ENCODE results near the gene HSPB7.

The HSPB7 gene

GRCh38 chr1:16013908-16014258 lies 4.0 kb downstream of the HSPB7 start:
- POLR2A ChIA-PET = no interaction called here
- TF ChIP-seq ZNF398 (tag by site-specific recombination; IDR thresholded peaks at IDR 0.05) (no peak), ZBTB20 (tag by site-specific recombination; IDR thresholded peaks at IDR 0.05) (peak; percentile 49; the same call in 1 of the 2 replicates), GLI2 (tag by site-specific recombination; IDR thresholded peaks at IDR 0.05; ENCODE audit: borderline replicate concordance, low read depth) (no peak), ZNF211 (tag by site-specific recombination; IDR thresholded peaks at IDR 0.05; ENCODE audit: low read depth) (no peak), ZNF473 (tag by site-specific recombination; IDR thresholded peaks at IDR 0.05) (no peak), ZNF785 (tag by site-specific recombination; IDR thresholded peaks at IDR 0.05) (no peak), ZNF26 (tag by site-specific recombination; IDR thresholded peaks at IDR 0.05) (no peak), ZNF202 (tag by site-specific recombination; IDR thresholded peaks at IDR 0.05; ENCODE audit: borderline replicate concordance) (no peak)
- H3K27ac ChIP-seq (ENCODE audit: extremely low read depth, low read depth, low read length) = no peak overlapping the region
- no peaks in the 10 kb centered on the region for H3K4me1 ChIP-seq (ENCODE audit: control insufficient read depth, insufficient read depth, low read length)
- CTCF ChIA-PET = interaction anchor here (0.7 to 1.5 kb wide), 2 partner anchors 190 to 222 kb away, joined by 3 read pairs; no protein-coding TSS in a partner anchor
- no peaks in the 10 kb centered on the region for H3K9me3 ChIP-seq (ENCODE audit: control insufficient read depth, insufficient read depth, low read depth, low read length)
- H3K4me3 ChIP-seq (ENCODE audit: low read depth, low read length) = no peak overlapping the region
- no peaks in the 10 kb centered on the region for H3K36me3 ChIP-seq (ENCODE audit: control insufficient read depth in 2 of 2, insufficient read depth in 1 of 2, low read length in 2 of 2)

GRCh38 chr1:16013220-16013907 lies 4.5 kb downstream of the HSPB7 start:
- Histone ChIP-seq H3K27ac (ENCODE audit: extremely low read depth, low read depth, low read length) (no peak overlapping the region), H3K9me3 (ENCODE audit: control insufficient read depth, insufficient read depth, low read depth, low read length) (no peaks in the 10 kb centered on the region), H3K4me3 (ENCODE audit: low read depth, low read length) (no peak overlapping the region), H3K4me1 (ENCODE audit: control insufficient read depth, insufficient read depth, low read length) (no peaks in the 10 kb centered on the region), H3K36me3 (ENCODE audit: control insufficient read depth in 2 of 2, insufficient read depth in 1 of 2, low read length in 2 of 2) (no peaks in the 10 kb centered on the region)
- ChIA-PET POLR2A (no interaction called here), CTCF (interaction anchor here (0.7 to 1.5 kb wide), 2 partner anchors 190 to 222 kb away, joined by 3 read pairs; no protein-coding TSS in a partner anchor)
- TF ChIP-seq ZNF768 (tag by site-specific recombination; IDR thresholded peaks at IDR 0.05) = 0 out of 2 replicates have a peak, but pooled peaks have one; percentile 17
- TF ChIP-seq PATZ1 (tag by site-specific recombination; IDR thresholded peaks at IDR 0.05) = peak; percentile 28; the same call in 1 of the 2 replicates
- no peak for TF ChIP-seq ZNF488 (tag by site-specific recombination; IDR thresholded peaks at IDR 0.05)
- 0 out of 2 replicates have a peak, but pooled peaks have one; percentile 12 for TF ChIP-seq GLIS2 (tag by site-specific recombination; IDR thresholded peaks at IDR 0.05)

GRCh38 chr1:16012590-16013219 lies 5.1 kb downstream of the HSPB7 start:
- ChIA-PET CTCF (interaction anchor here (0.6 to 1.5 kb wide), 2 partner anchors 171 to 191 kb away, joined by 3 to 4 read pairs; no protein-coding TSS in a partner anchor), POLR2A (no interaction called here)
- no peak overlapping the region for H3K27ac ChIP-seq (ENCODE audit: extremely low read depth, low read depth, low read length)
- no peak overlapping the region for H3K4me3 ChIP-seq (ENCODE audit: low read depth, low read length)
- H3K9me3 ChIP-seq (ENCODE audit: control insufficient read depth, insufficient read depth, low read depth, low read length) = no peaks in the 10 kb centered on the region
- H3K36me3 ChIP-seq (ENCODE audit: control insufficient read depth in 2 of 2, insufficient read depth in 1 of 2, low read length in 2 of 2) = no peaks in the 10 kb centered on the region
- H3K4me1 ChIP-seq (ENCODE audit: control insufficient read depth, insufficient read depth, low read length) = no peaks in the 10 kb centered on the region
- TF ChIP-seq ZFP69B (tag by site-specific recombination; IDR thresholded peaks at IDR 0.05) = no peak
- TF ChIP-seq YY1 (tag by site-specific recombination; IDR thresholded peaks at IDR 0.05) = no peak
- TF ChIP-seq KLF8 (tag by site-specific recombination; IDR thresholded peaks at IDR 0.05) = no peak
- TF ChIP-seq ZNF776 (tag by site-specific recombination; IDR thresholded peaks at IDR 0.05; ENCODE audit: borderline replicate concordance) = no peak
- TF ChIP-seq ZNF138 (tag by site-specific recombination; IDR thresholded peaks at IDR 0.05; ENCODE audit: borderline replicate concordance) = no peak
- no peak for TF ChIP-seq ZFP37 (tag by site-specific recombination; IDR thresholded peaks at IDR 0.05)
- no peak for TF ChIP-seq BCL11B (tag by site-specific recombination; IDR thresholded peaks at IDR 0.05; ENCODE audit: low read depth)
- no peak for TF ChIP-seq ZNF10 (tag by site-specific recombination; IDR thresholded peaks at IDR 0.05)
- TF ChIP-seq ZNF624 (tag by site-specific recombination; IDR thresholded peaks at IDR 0.05) = no peak
- TF ChIP-seq ZNF777 (tag by site-specific recombination; IDR thresholded peaks at IDR 0.05; ENCODE audit: borderline replicate concordance) = no peak

Measured in HEK293 (cell line).